GM18909 (cell line): ENCODE measurements around the gene F2RL2.

ENCODE experiments used
- ATAC-seq: cut with Tn5 transposase; IDR thresholded peaks from one replicate; pipeline ENCODE4 v1.9.1; 2021; ENCODE audit warnings: mild to moderate bottlenecking; ENCODE audit not compliant: unreplicated experiment, poor library complexity

The F2RL2 gene, protein sequence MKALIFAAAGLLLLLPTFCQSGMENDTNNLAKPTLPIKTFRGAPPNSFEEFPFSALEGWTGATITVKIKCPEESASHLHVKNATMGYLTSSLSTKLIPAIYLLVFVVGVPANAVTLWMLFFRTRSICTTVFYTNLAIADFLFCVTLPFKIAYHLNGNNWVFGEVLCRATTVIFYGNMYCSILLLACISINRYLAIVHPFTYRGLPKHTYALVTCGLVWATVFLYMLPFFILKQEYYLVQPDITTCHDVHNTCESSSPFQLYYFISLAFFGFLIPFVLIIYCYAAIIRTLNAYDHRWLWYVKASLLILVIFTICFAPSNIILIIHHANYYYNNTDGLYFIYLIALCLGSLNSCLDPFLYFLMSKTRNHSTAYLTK

DNA sequence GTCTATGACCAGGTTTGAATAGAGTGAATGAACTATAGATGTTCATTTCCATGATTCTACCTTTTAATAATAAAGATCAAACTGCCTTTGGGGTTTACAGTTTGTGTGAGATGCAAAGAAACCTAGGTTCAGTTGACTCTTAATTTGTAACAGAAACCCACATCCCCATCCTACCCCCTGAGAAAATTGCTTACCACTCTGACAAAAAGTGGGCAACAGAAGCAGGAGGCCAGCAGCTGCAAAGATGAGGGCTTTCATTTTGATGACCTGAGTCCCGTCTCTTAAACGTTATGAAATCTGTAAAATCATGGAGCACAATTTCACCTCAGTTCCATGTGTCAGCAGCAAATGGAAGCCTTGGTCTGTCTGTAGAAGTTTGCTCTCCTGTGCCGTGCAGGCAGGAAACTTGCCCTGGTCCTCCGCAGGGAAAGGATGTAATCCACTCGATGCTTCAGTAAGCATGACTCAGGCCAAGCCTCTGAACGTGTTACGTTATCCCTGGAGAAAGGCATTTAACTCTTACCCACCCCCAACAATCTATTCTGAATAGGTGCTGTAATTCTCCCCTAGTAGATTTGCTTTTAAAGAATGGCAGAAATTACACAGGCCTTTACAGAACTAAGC, at the start of gene F2RL2:
Gene F2RL2 (minus strand): TSS at position 431 of the 624 bp plus-strand sequence. CDS start 173 bp downstream, at position 258.
- ATAC-seq: no peak

- no peak for ATAC-seq
Measured at GRCh38 chr5:76672242-76672641, 49.0 kb upstream of the F2RL2 start.

GRCh38 chr5:76670508-76670907, 47.3 kb upstream of the F2RL2 start:
- no peak for ATAC-seq

DNA sequence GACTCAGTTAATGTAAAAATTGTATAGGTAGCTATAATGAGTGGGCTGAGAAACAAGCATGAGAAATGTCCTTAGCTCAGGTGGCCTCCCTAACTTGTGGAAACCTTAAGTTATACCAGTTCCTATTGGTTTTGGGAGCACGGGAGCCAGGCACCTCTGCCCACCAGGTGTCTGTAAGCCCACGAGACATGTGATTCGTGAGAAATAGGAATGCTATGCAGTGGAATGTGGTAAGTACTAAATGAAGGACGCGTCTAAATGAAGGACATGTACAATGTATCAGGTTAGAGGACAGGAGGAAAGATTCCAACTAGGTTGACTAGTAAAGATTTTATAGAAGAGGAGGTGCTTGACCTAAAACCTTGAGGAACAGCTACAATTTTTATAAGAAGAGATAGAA, 46.0 kb upstream of the F2RL2 start:
- ATAC-seq: no peak

GRCh38 chr5:76667495-76667894, 44.3 kb upstream of the F2RL2 start:
- ATAC-seq: no peak

DNA sequence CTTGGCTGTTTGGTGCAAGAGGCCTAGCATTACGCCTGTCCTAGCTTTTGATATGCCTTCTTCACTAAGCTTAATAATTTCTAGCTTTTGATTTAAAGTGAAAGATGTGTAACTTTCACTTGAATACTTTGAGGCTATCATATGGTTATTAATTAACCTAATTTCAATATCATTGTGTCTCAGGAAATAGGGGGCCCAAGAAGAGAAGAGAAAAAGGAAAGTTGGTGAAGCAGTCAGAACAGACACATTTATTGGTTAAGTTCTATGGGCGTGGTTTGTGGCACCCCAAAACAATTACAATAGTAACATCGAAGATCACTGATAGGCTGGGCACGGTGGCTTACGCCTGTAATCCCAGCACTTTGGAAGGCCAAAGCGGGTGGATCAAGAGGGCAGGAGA, 40.9 kb upstream of the F2RL2 start:
- ATAC-seq: no peak

DNA sequence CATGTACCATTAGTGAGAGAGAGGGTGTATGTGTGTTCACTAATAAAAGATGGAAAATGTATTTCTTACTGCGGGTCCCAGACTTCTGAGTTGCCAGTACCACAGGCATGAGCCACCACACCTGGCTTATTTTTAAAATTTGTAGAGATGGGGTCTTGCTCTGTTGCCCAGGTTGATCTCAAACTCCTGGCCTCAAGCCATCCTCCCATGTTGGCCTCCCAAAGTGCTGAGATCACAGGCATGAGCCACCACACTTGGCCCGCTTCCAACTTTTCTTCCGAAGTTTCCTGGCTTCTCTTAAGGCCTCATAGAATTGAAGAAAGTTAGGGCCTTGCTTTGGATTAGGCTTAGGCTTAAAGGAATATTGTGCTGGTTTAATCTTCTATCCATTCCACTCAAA, 40.4 kb upstream of the F2RL2 start:
- no peak for ATAC-seq

GRCh38 chr5:76662521-76662920, 39.3 kb upstream of the F2RL2 start:
- ATAC-seq: no peak

GRCh38 chr5:76660360-76660759, 37.2 kb upstream of the F2RL2 start:
- ATAC-seq: no peak

GRCh38 chr5:76657683-76658311, 34.6 kb upstream of the F2RL2 start:
- ATAC-seq: no peak

GRCh38 chr5:76657091-76657490, 33.9 kb upstream of the F2RL2 start:
- ATAC-seq: no peak

GRCh38 chr5:76652809-76653414, 29.7 kb upstream of the F2RL2 start:
- ATAC-seq: no peak

DNA sequence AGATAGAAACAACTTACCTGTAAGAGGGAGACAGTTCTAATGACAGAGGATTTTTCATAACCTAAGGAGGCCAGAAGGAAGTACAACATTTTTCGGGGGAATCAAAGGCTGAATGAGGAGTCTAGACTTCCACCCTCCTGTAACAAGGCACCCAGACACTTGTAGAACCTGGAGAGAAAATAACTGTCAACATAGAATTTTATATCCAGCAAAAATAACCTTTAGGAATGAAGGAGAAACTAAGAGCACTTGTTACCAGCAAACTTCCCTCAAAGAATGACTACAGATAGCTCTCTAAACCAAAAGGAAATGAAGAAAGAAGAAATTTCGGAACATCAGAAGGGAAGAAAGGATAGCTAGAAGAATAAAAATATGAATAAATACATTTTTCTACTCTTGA, 25.9 kb upstream of the F2RL2 start:
- ATAC-seq: no peak

DNA sequence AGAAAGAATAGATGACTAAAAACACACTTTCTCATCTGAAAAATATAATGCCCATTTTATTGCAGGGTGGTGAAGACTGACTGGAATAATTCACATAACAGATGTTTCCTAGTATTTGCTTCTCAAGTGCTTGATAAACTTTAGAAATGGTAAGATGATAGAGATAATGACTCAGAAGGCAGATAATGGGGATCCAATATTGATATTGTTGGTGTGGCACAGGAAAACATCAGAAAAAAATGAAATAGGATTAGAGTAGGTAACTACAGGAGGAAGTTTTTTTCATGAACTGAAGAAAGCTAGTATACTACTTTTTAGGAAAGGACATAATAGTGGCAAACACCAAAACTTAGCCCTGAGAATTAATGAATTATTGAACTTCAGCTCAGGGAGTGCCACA, 20.2 kb upstream of the F2RL2 start:
- ATAC-seq: no peak

- no peak for ATAC-seq
Measured at GRCh38 chr5:76642390-76643040, 19.3 kb upstream of the F2RL2 start.

DNA sequence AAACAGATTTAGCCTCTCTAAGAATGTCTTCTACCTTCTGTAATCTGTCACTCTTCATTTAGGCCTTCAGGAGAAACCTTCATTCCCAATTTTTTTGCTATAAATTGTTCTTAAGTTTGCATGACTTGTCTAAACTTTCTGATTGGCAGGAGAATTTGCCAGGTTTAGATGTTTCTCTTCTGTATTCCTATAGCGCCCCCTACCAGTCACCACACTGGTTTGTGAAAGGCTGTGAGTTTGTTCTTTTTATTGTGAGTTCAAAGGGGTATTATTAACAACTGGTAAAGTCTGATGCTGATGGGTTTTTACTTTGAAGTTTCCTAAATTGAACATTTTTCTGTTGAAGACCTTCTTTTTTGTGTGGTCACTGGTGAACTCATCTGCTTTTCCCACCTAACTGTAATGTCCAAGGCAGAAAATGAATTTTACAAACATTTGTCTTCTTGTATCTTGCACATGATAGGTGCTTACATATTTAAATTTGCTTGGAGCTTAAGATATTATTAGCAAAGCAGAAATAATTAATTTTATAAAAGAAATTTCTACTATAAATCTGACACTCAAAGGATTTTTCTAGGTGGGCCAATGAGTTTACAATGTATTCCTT, 18.4 kb upstream of the F2RL2 start:
- no peak for ATAC-seq

DNA sequence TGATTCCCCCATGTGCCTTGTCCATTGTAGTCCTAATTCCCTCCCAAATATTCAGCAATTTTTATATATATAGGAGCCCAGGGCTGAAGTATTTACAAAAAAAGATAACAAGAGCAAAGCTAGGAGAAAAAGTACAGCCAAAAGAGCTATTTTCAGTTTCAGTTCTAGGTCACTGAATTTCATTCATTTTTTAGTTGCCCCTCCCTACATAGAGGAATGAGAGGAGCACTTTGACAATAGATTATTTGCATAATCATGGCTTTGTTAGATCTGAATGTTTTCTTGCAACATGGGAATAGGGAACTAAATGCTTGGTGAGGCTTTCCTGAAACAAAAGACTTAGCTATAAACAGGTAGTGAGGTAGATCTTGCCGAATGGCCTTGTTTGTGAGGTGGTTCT, 15.3 kb upstream of the F2RL2 start:
- ATAC-seq: no peak

- ATAC-seq: no peak
Measured at GRCh38 chr5:76637490-76637889, 14.3 kb upstream of the F2RL2 start.

DNA sequence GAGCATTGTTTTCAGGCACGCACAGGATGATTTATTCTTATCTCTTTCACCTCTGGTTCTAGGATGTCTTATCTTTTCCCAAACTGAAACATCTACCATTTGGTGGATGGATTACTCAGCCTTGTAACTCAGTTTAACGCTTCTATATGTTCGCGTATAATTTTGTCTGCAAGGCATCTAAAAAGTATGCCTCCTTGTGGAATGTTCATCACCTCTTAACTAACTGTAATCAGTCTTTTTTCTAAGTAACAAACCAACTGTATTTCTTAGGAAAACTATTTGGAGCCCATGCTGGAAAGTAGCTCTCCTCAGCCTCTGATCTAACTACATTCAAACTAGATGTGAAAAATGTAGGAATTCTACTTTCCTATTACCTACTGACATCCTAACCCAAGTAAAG, 11.5 kb upstream of the F2RL2 start:
- ATAC-seq: no peak

DNA sequence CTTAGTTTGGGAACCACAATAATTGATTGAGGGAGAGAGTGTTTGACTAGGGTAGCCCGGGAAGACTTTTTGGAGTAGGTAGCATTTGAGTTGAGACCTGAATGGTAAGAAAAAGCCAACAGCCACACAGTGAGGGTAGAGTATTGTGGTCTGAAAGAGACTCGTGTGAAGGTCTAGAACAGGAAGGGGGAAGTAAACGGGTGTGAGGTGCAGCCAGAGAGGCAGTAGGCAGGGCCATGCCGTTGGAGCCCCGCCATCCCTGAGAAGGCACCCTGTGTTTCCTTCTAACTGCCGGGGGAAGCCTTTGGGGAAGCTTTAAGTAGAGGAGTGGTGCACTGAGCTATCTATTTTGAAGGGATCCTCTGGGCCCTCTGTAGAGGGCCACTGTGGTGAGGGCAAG, 3.5 kb upstream of the F2RL2 start:
- no peak for ATAC-seq
